ENCODE measurements around the gene ACSF3.

GRCh38 chr16:89084411-89084810 is 9.2 kb upstream of the ACSF3 start:
- TF ChIP-seq CTCF (IDR thresholded peaks at IDR 0.05), result no peak
- no peak for TF ChIP-seq POLR2A (IDR thresholded peaks at IDR 0.05)
- no peak for TF ChIP-seq EP300 (IDR thresholded peaks at IDR 0.05)
- no peak for TF ChIP-seq POLR2AphosphoS5 (IDR thresholded peaks at IDR 0.05)
